GM21447 (cell line): ENCODE measurements around the gene TTC39B.

Experiments used
- ATAC-seq: cut with Tn5 transposase; IDR thresholded peaks from one replicate; pipeline ENCODE4 v1.9.1; 2021; ENCODE audit not compliant: unreplicated experiment

The TTC39B gene

DNA sequence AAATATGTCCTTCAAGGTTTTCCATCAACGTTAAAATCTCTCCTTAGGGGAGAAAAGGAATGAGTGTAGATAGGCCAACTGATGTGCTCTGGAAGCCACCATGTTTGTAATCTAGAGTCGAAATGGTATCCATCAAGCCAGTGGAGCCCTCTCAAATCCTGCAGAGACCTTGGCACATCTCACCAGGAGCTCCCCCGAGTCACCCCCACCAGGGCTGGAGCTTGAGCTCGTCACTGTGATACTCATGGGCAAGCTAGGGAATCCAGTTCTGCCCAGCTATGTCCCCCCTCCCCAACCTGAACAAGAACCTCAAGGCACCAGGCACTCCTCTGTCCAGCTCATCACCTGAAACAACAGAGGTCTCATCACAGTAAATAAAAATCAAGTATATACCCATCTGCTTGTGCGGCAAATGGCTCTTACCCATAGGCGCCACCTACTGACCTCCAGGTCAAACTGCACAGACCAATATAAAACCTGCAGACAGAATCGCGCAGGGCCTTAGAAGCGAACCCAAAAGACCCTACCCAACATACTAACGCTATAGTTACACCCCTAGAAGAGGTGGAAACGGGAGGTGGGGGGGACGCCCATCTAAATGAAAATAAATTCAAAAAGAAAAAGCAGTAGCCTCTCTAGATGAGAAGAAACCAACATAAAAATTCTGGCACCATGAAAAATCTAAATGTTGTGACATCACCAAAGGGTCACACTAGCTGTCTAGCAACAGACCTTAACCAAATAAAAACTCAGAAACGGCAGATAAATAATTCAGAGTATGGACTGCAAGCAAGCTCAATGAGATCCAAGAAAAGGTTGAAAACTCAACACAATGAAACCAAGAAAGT lies 75.0 kb downstream of the TTC39B start:
- no peak for ATAC-seq

DNA sequence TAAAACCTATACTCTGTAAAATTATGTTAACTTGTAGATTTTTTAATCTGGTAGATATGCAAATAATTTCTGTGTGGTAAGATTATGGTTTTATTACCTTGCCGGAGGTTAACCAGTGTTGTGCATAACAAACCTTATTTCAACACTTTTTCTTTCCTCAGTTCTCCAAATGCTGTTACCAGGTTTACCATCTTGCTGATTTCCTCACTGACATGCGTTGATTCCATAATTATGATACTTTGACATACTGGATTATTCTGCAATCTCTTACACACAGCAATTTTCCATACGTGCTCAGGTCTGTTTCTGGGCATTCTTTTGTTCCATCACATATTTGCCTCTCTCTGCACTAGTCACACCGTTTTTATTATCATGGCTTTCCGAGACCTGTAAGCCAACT lies 77.6 kb downstream of the TTC39B start:
- ATAC-seq: no peak

DNA sequence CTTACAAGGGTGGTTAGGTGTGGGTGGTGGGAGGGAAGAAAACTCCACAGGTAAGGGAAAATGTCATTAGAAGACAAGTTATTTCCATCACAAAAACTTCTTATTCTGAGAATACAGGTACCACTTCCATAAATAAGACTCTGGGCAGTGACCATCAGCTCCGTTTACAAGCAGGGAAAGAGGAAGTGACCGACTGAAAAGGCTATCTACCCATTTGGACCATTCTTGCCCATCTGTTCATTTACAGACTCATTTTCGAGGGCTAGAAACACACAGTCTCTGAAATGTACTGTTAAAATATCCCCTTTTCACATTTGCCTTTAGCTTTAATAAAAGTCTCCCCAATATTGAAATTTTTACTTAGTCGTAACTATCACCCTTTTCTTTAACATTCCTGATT lies 79.5 kb downstream of the TTC39B start:
- no peak for ATAC-seq

DNA sequence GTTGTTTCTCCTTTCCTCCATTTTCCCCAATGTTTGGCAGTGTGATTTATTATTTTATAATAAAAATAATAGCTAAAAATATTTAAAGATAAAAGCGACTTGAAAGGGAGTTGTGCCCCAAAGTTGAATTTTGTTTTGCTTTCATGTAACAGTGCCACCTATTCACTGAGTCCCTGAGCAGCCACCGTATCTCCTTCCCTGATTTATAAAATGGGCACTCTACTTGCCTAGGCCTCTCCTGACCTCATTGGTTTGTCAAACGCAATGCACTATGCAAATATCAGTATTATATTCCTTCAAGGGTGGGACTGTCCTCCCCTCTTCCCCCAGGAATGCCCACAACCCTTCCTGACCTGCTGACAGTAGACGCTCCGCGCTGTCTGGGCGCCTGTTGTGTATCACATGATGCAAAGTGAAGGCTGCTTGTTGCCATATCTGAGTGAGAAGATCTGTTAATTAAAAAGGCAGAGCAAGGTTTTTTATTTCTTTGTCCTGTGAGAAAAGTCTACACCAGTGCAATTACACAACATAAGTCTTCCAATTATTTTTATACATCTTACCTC lies 81.4 kb downstream of the TTC39B start:
- no peak for ATAC-seq

DNA sequence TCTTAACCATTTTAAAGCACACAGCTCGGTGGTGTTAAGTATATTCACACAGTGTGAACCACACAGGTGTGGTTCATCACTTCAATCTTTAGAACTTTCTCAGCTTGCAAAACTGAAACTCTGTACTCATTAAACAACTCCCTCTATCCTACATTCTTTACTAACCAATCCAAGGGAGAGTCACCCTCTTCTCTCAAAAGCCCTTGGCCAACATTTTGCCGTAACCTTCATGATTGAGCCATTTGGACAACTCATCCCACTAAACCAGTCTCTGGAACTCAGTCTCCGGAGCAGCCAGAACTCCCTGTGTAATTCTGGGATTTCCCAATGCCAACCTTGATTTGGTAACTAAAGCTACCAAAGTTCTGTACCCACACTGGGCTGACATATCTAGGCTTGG lies 84.7 kb downstream of the TTC39B start:
- no peak for ATAC-seq

DNA sequence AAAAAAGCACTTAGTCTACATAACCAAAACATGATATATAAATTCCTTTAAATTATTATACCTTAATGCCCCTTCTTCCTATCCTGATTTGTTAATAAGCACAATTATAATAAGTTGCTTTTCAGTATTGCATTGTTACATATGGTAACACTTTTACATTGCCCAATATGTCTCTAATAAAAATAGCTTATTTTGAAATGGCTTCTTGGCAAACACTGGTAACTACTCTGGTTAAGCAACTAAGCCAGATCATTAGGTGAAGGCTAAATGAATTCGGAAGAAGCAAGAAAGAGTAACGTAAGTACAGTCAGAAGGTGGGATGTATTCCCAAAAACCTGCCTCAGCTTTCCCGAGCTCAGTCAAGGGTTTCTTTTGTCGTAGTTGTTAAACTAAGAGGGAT lies 85.3 kb downstream of the TTC39B start:
- ATAC-seq: no peak

DNA sequence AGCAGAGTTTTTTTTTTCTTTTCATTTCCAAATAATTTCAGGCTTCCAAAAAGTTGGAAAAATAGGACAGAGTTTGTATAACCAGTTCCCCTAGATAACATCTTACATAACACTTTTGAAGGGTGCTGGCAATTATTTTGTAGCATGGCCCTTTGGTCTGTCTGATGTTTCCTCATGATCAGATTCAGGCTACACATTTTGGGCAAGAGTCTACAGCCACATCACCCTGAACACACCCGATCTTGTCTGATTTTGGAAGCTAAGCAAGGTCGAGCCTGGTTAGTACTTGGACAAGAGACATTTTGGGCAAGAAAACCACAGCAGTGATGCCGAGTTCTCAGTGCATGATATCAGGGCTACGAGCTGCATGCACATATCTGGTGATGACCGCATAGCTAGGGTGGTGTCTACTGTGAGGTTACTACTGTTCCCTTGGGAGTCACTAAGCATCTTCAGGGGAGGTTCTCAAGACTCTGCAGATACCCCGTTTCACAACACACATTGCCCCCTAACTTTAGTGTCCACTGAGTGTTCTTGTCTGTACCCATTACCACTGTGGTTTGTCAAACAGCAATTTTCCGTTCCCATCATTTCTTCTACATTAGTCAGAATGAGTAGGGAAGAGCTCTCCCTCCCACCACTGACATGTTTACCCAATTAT lies 86.2 kb downstream of the TTC39B start:
- no peak for ATAC-seq

DNA sequence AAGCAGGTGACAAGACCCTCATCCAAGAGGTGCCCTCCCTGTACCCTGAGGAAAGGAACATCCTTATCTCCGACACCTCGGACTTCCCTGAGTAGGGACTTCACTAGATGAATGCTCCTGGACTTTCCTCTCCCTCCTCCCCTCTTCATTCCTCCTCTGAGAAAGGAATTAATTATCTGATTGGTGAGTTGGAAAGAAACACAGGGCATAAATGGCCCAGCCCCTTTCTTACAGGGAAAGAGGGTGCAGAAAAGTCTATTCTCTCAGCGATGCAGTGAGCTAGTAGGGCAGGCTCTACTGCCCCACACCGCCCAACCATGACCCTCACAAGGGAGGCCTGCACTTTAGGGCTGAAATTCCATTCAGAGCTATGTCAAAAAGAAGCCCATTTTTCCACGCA lies 87.5 kb downstream of the TTC39B start:
- no peak for ATAC-seq

DNA sequence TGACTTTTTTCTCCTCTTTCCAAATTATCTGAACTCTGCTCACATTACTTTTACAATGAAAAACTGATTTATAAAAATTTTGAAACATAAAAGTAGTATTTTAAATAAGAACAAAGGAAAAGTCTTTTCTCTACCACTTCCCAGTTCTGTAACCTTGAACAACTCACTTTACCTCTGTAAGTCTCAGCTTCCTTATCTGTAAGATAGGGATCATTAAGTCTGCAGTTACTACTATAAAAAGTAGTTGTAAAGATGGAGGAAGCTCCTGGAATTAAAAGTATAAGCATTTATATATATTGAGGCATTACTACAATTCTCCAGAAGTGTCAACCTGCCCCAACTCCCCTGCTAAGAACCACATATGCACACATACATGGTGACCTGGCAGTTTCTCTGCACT lies 88.0 kb downstream of the TTC39B start:
- ATAC-seq: no peak

DNA sequence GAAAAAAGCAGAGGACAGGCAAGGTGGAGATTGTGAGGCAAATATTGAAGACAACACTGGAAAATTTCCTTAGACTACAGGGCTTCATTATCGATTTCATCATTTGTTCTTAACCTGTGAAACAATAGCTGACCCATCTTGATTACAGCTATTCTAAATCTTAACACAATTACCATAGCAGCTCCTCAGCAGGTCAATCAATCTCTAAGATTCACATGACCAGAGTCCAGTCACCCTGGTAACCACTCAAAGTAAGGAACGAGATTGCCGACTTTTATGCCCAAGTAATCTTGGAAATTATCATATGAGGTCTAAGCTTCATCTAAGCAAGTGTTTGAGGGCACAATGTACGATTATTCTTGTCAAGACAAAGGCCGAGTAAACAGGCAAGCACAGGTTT lies 93.8 kb downstream of the TTC39B start:
- ATAC-seq: no peak

DNA sequence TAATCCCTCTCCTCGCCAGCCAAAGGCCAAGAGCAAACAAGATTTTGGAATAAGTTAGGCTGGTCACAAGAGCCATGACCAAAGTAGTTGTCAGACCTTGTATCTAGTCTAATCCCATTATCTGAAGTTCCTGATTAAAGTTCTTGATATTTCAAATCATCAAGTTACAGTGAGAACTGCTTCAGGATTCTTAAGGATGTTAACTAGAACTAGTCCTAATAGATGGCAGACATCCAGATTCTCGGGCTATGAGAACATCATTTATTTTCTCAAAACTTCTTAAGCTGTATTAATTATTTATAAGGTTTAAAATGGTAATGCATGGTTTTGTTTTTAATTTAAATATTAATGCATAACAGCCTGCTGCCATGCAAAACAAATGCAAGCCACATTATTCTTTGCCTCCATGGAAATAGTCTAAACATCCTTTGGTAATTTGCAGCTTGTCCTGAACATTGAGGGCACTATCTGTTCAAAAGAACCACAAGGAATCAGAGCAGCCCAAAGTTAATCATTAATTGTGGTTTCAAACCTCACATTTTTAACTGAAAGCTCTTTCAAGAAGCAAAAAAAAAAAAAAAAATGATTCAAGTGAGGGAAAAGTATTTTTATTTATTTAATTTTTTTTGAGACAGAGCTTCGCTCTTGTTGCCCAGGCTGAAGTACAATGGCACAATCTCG lies 95.1 kb downstream of the TTC39B start:
- ATAC-seq: no peak

DNA sequence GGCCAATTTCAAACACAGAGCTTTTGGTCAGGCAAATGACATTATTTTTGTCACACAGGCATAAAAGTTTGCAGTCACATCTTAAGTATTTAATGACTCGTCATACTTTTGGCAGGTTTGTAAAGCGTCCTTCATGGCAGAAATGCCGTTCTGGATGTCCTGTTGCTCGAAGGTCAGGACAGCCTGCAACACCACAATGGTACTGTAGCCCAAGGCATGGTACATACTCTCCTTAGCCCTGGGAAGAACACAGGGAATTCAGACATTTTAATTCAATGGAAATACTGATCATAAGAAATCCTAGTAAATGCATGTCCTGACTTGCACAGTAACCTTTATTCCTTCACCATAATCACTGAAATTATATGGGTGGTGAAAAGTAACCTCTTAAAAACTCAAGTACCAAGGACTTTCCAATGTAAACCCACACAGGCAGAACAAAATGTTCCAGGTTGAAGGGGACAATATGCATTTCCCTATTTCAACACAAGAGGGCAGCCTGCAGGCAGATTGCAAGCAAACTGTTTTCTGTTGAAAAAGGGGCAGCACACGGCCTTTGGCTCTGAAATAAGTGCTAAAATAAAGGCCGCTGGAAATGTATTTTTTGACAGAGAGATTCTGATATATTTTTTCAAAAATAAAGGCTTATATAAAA lies 95.7 kb downstream of the TTC39B start:
- ATAC-seq: no peak

DNA sequence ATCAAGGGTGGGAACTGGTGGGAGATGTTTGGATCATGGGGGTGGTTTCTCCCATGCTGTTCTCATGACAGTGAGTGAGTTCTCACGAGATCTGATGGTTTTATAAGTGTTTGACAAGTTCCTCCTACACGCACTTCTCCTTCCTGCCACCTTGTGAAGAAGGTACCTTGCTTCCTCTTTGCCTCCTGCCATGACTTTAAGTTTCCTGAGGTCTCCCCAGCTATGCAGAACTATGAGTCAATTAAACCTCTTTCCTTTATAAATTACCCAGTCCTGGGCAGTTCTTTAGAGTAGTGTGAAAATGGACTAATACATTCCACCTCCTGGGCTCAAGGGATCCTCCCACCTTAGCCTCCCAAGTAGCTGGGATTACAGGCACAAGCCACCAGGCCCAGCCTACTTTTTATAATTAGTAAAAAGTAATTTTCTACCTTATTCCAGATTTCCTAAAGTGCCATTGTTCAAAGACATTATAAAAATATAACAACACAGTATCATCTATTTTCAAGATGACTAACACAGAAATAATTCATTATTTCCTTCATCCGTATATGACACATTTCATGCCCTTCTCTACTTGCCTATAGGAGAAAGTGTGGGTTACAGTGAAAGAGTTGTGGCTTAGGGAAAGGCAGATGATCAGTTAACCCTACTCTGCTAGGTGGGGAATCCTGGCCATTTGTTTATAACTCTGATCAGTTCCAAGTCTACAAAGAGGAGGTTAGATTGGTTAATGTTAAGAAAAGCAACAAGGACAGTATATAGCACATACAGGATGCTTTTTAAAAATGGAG lies 99.9 kb downstream of the TTC39B start:
- ATAC-seq: no peak

DNA sequence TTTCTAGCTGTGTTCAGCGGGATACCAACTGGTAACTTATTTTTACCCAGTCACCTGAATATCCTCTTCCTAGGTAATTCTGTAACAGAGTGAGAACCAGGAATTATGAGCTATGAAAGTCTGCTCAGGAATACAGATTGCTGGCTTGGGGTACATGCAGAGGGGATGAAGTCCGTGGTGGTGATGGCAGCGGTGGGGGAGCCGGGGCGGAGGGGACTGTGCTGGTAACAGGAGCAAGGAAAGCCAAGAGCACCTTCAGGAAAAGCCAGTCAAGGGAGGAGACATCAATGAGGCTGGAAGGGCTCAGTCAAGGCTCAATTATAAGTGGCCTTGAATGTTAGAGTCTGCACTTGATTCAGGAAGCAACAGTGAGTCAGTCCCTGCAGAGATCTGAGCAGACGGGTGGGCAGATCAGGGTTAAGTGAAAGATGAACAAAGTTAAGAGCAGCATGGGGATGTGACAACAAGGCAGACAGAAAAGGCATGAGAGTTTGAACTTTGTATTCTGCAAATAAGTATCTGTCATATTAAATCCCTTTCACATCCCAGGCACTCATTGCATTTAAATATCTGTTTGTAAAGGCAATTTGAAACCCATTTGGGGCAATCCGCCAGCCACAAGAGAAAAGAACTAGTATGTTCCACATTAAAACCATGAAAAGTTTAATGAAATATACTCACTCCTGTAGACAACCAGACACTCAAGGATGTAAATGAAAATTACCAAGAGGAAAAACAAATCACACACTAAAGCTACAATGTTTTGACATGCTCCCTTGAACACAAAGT lies 101.2 kb downstream of the TTC39B start:
- ATAC-seq: no peak

DNA sequence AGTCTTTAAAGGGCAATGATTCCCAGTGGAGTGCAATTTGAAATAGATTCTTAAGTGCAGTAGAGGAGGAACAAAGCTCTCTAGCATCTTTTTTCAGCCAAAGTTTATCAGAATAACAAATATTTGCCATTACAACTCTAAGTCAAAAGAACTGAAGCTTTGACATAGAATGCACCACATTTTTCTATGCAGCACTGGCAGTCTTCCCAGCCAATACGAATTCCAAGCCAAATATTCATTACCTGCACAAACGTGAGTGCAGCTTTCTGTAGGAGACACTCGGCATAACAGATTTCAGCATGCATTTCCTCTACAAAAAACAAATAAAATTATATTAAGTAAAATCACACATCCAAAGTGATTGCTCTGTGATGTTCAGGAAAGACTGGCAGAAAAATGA lies 103.4 kb downstream of the TTC39B start:
- ATAC-seq: no peak

DNA sequence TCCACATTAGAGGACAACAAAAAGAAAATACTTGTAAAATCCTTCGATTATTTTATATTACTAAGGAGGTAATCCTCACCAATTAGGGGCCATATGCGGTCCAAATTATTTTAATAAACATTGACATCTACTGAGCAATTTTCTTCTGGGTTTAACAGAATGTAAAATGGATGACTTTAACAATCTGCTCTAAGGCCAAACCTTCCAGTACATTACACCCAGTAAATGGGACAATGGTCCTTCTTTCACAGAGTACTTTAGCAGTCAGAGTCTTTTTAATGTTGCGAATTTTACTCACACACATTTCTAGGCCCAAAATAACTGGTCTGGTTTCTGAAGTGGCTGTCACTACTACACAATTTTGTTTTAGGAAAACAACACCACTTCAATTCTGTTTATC lies 106.9 kb downstream of the TTC39B start:
- no peak for ATAC-seq

DNA sequence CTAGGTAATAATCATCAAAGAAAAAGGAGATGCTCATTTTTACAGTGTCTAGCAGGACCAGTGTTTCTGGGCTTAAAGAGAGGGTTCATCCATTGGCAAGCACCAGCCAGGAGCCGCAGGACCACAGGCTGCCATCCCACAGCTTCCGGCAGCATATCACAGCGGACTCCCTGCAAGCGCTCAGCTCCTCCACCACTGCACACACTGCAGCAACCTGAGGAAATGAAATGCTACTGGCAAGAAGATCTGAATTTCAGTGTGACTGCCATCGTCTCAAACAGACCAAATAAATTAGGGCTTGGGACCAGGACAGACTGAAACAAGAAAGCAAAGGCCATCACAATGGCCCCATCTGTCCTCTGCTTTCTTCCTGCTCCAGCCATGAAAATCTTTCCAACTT lies 114.2 kb downstream of the TTC39B start:
- ATAC-seq: no peak

DNA sequence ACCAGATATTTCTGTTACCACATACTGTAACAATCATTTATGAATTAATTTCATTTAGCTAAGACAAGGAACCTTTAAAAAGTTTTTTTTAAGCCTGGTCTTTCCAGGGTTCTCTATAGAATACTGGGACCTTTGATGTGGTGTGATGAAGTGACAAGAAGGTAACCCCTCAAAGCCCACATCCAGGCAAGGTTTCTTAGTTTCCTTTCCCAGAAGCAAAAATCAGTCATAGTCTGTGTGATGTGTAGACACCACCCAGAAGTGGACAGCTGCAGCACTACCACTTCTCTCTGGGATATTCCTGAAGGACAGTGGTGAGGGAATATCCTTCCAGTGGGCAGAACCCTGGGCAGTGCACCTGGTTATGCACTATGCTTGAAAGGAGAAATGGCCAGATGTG lies 115.6 kb downstream of the TTC39B start:
- peak; percentile 81 for ATAC-seq

DNA sequence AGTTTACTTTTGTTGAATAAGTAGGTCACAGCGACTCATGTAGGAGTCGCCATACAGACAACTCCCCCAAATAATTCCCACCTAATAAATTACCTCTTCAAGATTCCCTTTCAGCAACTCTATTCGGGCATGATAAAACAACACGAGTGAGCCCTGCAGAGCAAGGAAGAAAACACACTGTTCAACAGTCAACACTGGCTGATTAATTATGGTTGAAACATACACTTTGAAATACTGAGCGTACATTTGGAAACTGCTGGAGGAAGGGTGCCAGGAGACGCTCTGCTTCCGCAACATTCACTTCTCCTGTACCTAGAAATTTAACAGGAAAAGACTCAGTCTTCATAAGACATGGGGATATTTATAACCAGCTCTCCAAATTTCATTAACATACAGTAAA lies 117.5 kb downstream of the TTC39B start:
- ATAC-seq: no peak

DNA sequence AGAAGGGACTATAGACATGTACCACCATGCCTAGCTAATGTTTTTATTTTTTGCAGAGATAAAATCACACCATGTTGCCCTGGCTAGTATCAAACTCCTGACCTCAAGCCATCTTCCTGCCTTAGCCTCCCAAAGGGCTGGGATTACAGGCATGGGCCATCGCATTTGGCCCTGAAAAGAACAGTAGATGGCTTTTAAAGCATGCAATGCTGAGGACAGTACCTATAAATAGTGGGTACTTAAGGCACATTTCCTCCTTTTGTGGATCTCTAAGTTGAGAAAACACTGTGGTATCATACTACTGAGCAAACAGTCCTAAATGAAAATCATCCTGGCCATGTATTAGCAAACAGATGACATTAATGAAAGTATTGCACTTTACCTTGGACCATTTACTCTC lies 119.4 kb downstream of the TTC39B start:
- no peak for ATAC-seq
